ENCODE data around the gene MEIS2.

MEIS2 gene

GRCh38 chr15:36884936-36885635 lies 215.3 kb downstream of the MEIS2 start:
- no peak overlapping the region for H3K27ac Mint-ChIP-seq
- H3K9me3 Mint-ChIP-seq, result no peaks in the 10 kb centered on the region
- intact Hi-C loops (cut with micrococcal nuclease), result loop anchor here (5.0 to 10.0 kb wide), 2 partner anchors 220 to 1007 kb away; partner anchors contain the start of gene MEIS2
- H3K36me3 Mint-ChIP-seq (ENCODE audit: low read depth), result no peaks in the 10 kb centered on the region
- peaks cover 91% of the 10 kb centered on the region for H3K27me3 Mint-ChIP-seq
- H3K4me3 Mint-ChIP-seq, result no peak overlapping the region
- H3K4me1 Mint-ChIP-seq (ENCODE audit: low read depth), result peaks cover 6% of the 10 kb centered on the region

GRCh38 chr15:36884518-36884875 lies 215.9 kb downstream of the MEIS2 start:
- intact Hi-C loops (cut with micrococcal nuclease), result loop anchor here (5.0 to 10.0 kb wide), 2 partner anchors 220 to 1008 kb away; partner anchors contain the start of gene MEIS2
- Mint-ChIP-seq H3K27ac (no peak overlapping the region), H3K36me3 (ENCODE audit: low read depth) (no peaks in the 10 kb centered on the region), H3K4me1 (ENCODE audit: low read depth) (peaks cover 6% of the 10 kb centered on the region), H3K9me3 (no peaks in the 10 kb centered on the region), H3K4me3 (no peak overlapping the region), H3K27me3 (peaks cover 95% of the 10 kb centered on the region)

- Mint-ChIP-seq H3K9me3 (no peaks in the 10 kb centered on the region), H3K27me3 (peaks cover 96% of the 10 kb centered on the region), H3K27ac (no peak overlapping the region), H3K4me3 (no peak overlapping the region), H3K36me3 (ENCODE audit: low read depth) (no peaks in the 10 kb centered on the region), H3K4me1 (ENCODE audit: low read depth) (peaks cover 6% of the 10 kb centered on the region)
- intact Hi-C loops (cut with micrococcal nuclease), result loop anchor here (5.0 to 10.0 kb wide), 2 partner anchors 221 to 1008 kb away; partner anchors contain the start of gene MEIS2
Measured at GRCh38 chr15:36883713-36884517, 216.4 kb downstream of the MEIS2 start.

GRCh38 chr15:36882487-36883131 lies 217.7 kb downstream of the MEIS2 start:
- peaks cover 6% of the 10 kb centered on the region for H3K4me1 Mint-ChIP-seq (ENCODE audit: low read depth)
- no peaks in the 10 kb centered on the region for H3K36me3 Mint-ChIP-seq (ENCODE audit: low read depth)
- peaks cover 96% of the 10 kb centered on the region for H3K27me3 Mint-ChIP-seq
- H3K27ac Mint-ChIP-seq, result no peak overlapping the region
- intact Hi-C loops (cut with micrococcal nuclease), result loop anchor here (5.0 to 10.0 kb wide), 2 partner anchors 222 to 1010 kb away; partner anchors contain the start of gene MEIS2
- no peak overlapping the region for H3K4me3 Mint-ChIP-seq
- H3K9me3 Mint-ChIP-seq, result no peaks in the 10 kb centered on the region

GRCh38 chr15:36882056-36882455 lies 218.3 kb downstream of the MEIS2 start:
- intact Hi-C loops (cut with micrococcal nuclease), result loop anchor here (5.0 to 10.0 kb wide), 2 partner anchors 223 to 1010 kb away; partner anchors contain the start of gene MEIS2
- no peaks in the 10 kb centered on the region for H3K9me3 Mint-ChIP-seq
- H3K4me1 Mint-ChIP-seq (ENCODE audit: low read depth), result peaks cover 6% of the 10 kb centered on the region
- H3K27ac Mint-ChIP-seq, result no peak overlapping the region
- H3K27me3 Mint-ChIP-seq, result peaks cover 96% of the 10 kb centered on the region
- H3K4me3 Mint-ChIP-seq, result no peak overlapping the region
- H3K36me3 Mint-ChIP-seq (ENCODE audit: low read depth), result no peaks in the 10 kb centered on the region

GRCh38 chr15:36881516-36881915 lies 218.8 kb downstream of the MEIS2 start:
- no peaks in the 10 kb centered on the region for H3K9me3 Mint-ChIP-seq
- H3K4me1 Mint-ChIP-seq (ENCODE audit: low read depth), result peaks cover 6% of the 10 kb centered on the region
- no peaks in the 10 kb centered on the region for H3K36me3 Mint-ChIP-seq (ENCODE audit: low read depth)
- H3K4me3 Mint-ChIP-seq, result no peak overlapping the region
- intact Hi-C loops (cut with micrococcal nuclease), result loop anchor here (5.0 to 10.0 kb wide), 2 partner anchors 223 to 1011 kb away; partner anchors contain the start of gene MEIS2
- H3K27me3 Mint-ChIP-seq, result peaks cover 96% of the 10 kb centered on the region
- no peak overlapping the region for H3K27ac Mint-ChIP-seq

DNA sequence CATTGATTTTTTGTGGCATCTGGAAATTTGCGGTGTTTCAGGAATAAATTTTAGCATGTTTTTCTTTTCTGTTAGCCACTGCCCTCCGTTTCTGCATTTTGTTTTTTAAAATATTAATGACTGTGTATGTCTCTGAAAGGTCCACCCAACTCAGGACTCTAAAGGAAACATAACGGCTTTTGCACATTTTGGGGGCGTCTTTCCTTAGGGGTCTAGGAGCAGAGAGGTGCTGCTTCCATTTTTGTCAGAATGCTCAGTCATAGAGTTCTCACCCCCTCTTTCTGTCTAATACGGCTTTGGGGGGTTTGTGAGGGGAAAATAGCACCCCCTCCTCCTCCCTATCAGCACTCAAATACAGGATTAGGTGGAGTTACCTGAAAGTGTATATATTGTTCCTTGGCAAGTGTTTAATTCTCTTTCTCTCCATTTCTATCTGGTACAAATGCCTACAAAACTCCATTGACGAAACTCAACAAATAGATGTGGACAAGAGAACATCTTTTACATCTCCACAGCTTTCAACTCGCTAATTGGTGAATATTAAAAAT lies 219.4 kb downstream of the MEIS2 start:
- no peaks in the 10 kb centered on the region for H3K36me3 Mint-ChIP-seq (ENCODE audit: low read depth)
- H3K4me1 Mint-ChIP-seq (ENCODE audit: low read depth), result peaks cover 6% of the 10 kb centered on the region
- peaks cover 93% of the 10 kb centered on the region for H3K27me3 Mint-ChIP-seq
- no peak overlapping the region for H3K4me3 Mint-ChIP-seq
- intact Hi-C loops (cut with micrococcal nuclease), result loop anchor here (5.0 to 10.0 kb wide), 2 partner anchors 224 to 1011 kb away; partner anchors contain the start of gene MEIS2
- no peaks in the 10 kb centered on the region for H3K9me3 Mint-ChIP-seq
- no peak overlapping the region for H3K27ac Mint-ChIP-seq

GRCh38 chr15:36880224-36880912 lies 220.0 kb downstream of the MEIS2 start:
- intact Hi-C loops (cut with micrococcal nuclease), result loop anchor here (5.0 to 10.0 kb wide), 2 partner anchors 224 to 1012 kb away; partner anchors contain the start of gene MEIS2
- no peaks in the 10 kb centered on the region for H3K9me3 Mint-ChIP-seq

GRCh38 chr15:36879568-36880222 lies 220.7 kb downstream of the MEIS2 start:
- H3K36me3 Mint-ChIP-seq (ENCODE audit: low read depth), result no peaks in the 10 kb centered on the region
- H3K9me3 Mint-ChIP-seq, result no peaks in the 10 kb centered on the region
- no peak overlapping the region for H3K27ac Mint-ChIP-seq
- H3K27me3 Mint-ChIP-seq, result peaks cover 89% of the 10 kb centered on the region
- peaks cover 6% of the 10 kb centered on the region for H3K4me1 Mint-ChIP-seq (ENCODE audit: low read depth)
- intact Hi-C loops (cut with micrococcal nuclease), result loop anchor here (5.0 to 10.0 kb wide), 3 partner anchors 55 to 1013 kb away; partner anchors contain the start of gene MEIS2
- H3K4me3 Mint-ChIP-seq, result no peak overlapping the region

More at GRCh38 chr15:36880224-36880912, 220.0 kb downstream of the MEIS2 start:
- Mint-ChIP-seq H3K4me1 (ENCODE audit: low read depth) (peaks cover 6% of the 10 kb centered on the region), H3K36me3 (ENCODE audit: low read depth) (no peaks in the 10 kb centered on the region), H3K27me3 (peaks cover 93% of the 10 kb centered on the region), H3K27ac (no peak overlapping the region), H3K4me3 (no peak overlapping the region)

- no peak overlapping the region for H3K4me3 Mint-ChIP-seq
- peaks cover 80% of the 10 kb centered on the region for H3K27me3 Mint-ChIP-seq
- no peaks in the 10 kb centered on the region for H3K36me3 Mint-ChIP-seq (ENCODE audit: low read depth)
- no peaks in the 10 kb centered on the region for H3K9me3 Mint-ChIP-seq
- intact Hi-C loops (cut with micrococcal nuclease), result loop anchor here (10.0 kb wide), 1 partner anchor 54 kb away; no protein-coding TSS in a partner anchor
- H3K27ac Mint-ChIP-seq, result no peak overlapping the region
- peaks cover 2% of the 10 kb centered on the region for H3K4me1 Mint-ChIP-seq (ENCODE audit: low read depth)
Measured at GRCh38 chr15:36878684-36879262, 221.6 kb downstream of the MEIS2 start.

DNA sequence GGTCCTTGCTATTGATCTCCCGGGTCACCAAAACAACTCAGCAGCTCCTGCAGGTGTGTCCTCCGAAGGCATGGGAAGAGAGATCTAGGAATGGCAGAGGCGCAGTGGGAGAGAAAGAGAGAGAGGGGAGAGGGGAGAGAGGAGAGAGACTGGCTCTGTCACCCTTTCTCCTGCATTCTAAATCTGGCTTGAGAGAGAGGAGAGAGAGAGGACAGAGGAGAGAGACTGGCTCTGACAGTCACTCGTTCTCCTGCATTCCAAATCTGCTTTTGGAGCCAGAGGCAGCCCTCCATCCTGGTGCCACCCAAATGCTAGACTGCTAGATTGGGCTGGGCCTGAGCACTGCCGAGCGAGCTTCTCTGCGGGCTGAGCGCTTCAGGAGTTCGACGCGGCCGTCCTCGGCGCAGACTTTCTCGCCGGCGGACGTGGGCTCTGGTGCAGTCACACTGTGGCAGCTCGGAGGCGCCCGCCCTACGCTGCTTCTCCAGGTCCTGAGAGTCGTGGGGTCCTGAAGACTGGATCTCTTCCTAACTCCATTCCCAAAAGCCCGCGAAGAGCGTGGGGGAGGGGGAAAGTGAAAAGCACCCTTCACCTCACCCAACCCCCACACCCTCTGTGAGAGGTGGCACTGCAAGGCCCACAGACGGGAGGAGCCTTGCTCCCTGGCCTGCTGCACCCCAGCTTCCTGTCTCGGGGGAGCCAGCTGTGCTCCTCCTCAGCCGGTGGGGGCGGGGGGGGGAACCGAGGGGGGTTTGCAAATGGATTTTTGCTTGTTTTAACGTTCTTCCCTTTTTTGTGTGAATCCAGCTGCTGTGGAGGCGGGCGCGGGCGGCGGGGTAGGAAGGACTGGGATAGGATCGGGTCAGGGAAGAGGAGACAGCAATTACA lies 222.3 kb downstream of the MEIS2 start:
- peaks cover 76% of the 10 kb centered on the region for H3K27me3 Mint-ChIP-seq
- no peak overlapping the region for H3K27ac Mint-ChIP-seq
- H3K4me1 Mint-ChIP-seq (ENCODE audit: low read depth), result no peaks in the 10 kb centered on the region
- intact Hi-C loops (cut with micrococcal nuclease), result loop anchor here (10.0 kb wide), 1 partner anchor 53 kb away; no protein-coding TSS in a partner anchor
- H3K4me3 Mint-ChIP-seq, result peak overlapping the region; percentile 7
- no peaks in the 10 kb centered on the region for H3K9me3 Mint-ChIP-seq
- no peaks in the 10 kb centered on the region for H3K36me3 Mint-ChIP-seq (ENCODE audit: low read depth)

All from dendritic cell treated with granulocyte-macrophage colony-stimulating factor and Interleukin-4, amounts not matched to agents 40 ng/mL and 50 ng/mL, for 4 days (primary cell).